GM21381 (cell line): ENCODE measurements around the gene GIT1.

Experiments used
- ATAC-seq: cut with Tn5 transposase; IDR thresholded peaks from one replicate; pipeline ENCODE4 v1.9.1; 2021; ENCODE audit warnings: mild to moderate bottlenecking, moderate library complexity; ENCODE audit not compliant: unreplicated experiment

The GIT1 gene, protein sequence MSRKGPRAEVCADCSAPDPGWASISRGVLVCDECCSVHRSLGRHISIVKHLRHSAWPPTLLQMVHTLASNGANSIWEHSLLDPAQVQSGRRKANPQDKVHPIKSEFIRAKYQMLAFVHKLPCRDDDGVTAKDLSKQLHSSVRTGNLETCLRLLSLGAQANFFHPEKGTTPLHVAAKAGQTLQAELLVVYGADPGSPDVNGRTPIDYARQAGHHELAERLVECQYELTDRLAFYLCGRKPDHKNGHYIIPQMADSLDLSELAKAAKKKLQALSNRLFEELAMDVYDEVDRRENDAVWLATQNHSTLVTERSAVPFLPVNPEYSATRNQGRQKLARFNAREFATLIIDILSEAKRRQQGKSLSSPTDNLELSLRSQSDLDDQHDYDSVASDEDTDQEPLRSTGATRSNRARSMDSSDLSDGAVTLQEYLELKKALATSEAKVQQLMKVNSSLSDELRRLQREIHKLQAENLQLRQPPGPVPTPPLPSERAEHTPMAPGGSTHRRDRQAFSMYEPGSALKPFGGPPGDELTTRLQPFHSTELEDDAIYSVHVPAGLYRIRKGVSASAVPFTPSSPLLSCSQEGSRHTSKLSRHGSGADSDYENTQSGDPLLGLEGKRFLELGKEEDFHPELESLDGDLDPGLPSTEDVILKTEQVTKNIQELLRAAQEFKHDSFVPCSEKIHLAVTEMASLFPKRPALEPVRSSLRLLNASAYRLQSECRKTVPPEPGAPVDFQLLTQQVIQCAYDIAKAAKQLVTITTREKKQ

DNA sequence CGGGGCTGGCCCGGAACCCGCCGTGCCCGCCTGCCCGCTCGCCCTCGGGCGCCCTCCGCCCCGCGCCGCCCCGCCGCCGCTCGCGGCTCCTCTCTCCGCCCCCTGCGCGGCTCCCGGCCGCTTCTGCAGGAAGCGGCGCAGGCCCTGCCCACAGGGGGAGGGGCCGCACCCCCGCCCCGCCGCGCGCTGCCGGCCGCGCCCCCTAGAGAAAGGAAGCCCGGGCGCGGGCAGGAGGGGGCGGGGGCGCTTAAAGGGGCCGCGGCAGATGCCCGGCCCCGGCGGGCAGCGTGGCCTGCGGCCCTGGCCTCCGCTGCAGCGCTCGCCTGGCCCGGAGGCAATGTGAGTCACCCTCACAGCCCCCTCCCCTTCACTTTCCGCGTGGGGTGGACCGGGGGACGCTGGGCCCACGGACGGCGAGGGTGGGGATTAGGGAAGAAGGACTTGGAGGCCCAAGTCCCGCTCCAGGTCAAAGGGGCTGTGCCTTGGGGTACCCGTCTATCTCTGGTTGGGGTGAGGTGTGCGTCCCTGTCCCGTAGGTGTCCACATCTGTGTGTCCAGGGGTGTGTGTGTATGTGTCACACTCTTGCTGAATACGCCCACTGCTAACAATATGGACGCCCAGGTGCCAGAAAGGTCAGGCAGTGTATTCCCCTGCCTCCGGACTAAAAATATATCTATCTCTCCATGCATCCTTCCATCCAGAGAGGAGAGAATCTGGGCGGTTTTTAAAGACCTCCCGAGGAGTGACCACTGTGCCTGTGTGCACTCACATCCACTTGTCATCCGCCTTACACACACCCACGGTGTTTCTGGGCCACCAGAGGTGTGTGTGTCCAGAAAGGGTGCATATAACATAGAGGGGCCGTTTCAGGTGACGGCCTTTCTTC lies at the start of gene GIT1:
Gene GIT1, minus strand, starts transcription at position 125 of the 887 bp plus-strand sequence. CDS start 270 bp downstream, outside the sequence.
- ATAC-seq = peak; percentile 54

DNA sequence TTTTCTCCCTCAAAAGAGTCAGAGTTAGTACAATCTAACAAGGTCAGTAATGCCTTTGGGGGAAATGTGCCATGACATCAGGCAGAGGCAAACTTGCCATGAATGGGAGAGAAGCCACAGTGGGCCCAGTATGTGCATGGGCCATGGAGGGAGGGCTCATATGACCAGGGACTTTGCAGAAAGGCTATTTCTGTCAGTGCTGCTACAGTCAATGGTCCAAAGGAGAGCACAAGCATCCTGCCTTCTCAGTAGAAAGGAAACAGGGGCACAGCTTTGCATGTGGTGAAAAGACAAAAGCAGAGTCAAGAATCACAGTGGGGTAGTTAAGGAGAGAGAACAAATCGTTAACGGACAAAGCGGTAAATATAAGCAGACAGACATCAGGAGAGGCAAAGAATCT lies 44.4 kb upstream of the GIT1 start:
- ATAC-seq = no peak

DNA sequence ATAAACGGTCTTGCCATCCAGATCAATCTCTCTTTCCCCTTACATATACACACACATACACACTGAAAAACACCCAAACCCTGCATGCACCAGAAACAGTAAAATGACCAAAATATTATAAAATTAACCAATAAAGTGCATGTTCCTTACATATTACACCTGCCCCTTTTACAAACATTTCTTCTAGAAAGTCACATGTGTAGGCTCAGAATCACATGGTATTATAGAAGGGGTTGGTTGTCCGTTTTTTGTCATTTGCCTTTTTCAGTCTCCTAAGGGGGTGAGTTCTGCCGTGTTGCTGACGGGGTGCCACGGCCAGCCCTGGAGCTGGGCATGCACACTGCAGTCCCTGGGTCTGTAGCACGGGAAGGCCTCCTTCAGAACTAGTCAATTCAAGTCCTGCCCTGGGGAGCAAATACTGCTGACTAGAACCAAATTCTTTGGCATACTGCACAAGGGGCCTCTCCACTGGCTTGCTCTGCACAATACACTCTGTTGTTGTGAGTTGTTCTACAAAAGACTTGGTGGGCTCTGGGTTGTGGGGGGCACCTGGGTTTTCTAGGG lies 41.3 kb upstream of the GIT1 start:
- no peak for ATAC-seq

DNA sequence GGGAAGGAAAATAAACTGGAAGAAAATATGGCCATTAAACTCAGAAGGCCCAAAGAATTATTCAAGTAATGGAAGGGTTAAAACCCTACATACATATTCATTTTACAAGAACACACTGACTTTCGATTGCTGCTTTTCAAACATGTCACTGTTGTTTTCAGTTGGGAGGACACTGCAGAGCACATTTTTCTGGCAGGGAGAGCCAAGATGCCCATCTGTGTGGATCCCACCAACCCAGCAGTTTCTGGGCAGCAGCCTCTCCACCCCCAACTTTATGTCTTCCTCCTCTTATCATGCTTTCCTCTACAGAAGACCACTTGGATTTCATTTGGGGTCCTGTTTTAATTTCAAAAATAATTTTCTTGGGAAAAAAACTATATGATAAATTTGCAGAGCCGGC lies 40.4 kb upstream of the GIT1 start:
- ATAC-seq = no peak

DNA sequence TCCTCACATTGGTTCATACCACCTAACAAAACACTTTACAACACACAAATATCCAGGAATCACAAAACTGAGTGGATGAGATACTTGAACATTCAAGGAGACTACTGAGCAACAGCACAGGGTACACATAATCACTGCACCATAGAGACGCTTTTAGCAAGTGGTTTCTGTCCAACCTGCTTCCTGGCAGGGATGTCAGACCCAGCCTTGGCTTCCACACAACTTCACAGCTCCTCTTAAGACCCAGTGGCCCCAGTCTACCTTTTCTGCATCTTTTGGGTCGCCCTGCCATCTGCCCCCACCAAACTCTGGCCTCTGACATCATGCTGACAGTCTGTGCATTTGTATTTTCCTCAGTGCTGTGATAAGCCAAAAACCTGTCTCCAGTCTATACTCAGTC lies 39.2 kb upstream of the GIT1 start:
- no peak for ATAC-seq

DNA sequence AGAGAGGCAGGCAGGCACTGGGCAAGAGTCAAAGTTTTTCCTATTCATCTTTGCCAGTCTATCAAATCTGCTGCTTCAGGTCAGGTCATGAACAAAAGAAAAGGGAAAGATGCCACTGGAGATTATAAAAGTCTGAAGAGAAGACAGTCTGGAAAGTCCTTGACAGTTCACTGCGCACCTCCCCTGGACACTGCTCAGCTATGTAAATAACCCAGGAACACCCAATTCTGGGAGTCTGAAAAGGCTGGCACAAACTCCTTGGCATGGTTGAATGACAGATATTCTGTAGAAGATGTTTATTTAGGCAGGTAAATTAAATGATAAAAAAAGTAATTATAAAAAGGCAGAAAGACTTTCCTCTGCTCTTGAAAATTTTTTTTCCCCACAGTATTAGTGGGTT lies 38.5 kb upstream of the GIT1 start:
- ATAC-seq = no peak

DNA sequence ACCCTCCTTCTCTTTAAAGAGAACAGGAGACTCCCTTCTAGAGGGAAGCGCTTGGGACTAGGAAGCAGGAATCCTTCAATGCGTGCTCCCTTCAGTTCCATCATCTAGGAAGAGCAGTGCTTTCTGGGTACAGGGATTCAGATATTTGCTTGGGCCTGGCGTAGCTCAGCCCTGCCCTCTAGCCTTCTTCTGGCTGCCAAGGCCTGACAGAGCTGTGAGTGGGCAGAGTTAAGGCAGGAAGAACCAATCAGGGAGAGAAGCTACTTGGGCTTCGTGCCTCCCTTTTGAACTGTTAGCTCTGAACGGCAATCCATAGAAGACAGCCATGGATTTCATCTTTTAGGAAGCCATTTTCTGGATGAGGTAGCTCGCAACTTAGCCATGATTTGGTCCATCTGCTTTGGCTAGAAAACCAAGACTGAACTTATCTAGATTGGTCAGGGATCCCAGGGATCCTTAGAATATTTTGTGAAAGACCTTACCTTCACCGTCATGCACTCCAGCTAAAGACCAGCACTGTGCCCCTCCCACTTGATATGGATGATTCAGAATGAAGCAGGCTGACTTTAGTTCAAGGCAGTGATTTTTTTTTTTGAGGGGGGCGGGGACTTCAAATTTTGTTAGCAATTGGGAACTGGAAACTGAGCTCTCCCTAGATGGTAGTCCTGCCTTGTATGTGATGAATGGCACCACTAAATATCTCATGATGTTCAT lies 35.7 kb upstream of the GIT1 start:
- ATAC-seq = no peak

DNA sequence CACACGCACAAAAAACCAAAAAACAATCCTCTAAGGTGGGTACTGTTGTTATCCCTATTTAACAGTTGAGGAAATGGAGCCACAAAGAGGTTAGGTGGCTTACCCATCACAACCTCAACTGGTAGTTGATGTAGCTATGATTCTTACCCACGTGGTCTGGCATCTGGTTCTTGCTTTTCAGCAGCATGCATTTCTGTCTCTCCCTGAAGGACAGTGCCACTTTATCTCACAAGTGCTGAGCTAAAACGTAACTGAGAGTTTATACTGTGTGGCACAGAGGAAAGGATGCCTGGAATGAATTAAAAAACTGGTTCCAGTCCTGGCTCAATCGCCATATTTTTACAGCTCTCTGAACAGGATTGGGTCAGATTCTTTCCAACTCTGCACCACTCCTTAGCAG lies 35.1 kb upstream of the GIT1 start:
- ATAC-seq = no peak

DNA sequence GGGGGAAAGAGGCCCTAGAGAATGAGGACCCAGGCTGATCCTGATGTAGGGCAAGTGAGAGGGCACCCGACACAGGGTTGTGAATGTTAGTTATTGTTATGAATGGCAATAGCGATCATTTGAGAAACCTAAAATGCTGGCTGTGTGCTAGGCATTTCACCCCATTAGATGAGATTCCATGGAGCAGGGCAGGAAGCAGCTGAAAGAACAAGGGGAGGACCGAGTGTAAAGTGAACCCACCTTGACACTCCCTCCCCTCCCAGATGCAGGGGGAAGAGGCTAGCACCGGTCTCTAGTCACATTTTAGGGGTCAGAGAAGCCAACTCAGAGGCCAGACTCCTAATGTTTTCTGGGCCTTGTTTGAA lies 33.8 kb upstream of the GIT1 start:
- no peak for ATAC-seq

DNA sequence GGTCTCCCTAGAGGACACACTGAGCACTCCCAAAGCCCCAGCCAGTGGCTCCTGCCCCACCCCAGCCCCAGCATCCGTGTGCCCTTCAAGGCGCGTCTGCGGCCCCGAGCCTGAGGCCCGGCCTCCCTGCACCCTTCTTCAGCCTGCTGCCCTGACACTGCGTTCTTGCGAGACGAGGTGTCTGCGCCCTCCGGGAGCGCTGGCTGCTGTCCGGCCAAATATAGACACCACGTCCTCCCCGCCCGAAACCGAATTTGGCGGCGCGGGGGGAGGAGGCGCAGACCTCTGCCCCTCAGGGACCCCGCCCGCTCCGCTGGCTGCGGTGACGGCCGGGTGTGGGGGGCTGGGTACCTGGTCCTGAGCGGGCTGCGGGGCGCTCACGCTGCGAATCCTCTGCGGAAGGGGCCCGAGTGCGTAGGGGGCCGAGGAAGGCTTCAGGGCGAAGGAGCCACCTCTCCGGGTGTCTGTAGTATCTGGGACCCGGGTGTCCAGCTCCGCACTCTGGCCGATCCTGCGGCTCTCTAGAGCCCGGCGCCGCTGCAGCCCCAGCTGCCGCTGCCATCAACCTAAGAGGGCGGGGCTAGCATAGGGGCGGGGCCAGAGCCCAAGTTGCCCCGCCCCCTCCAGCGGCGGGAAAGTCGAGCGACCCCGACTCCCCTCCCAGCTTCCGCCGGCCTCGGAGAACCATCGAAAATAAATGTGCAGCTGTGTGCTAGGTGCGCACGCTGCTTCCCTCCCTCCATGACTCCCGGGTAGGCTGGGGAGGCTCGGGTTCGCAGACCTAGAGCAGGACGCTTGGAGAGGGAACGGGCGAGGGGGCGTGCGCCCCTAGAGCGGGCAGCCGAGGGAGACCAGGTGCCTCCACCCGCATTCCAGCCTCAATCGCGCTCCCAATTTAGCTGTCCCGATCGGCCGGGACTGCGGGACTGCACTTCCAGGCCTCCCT lies 33.2 kb upstream of the GIT1 start, which contains the start of gene CORO6:
Gene CORO6, minus strand, starts transcription at position 576 of the 946 bp plus-strand sequence. CDS start 1,491 bp downstream, outside the sequence.
- no peak for ATAC-seq

DNA sequence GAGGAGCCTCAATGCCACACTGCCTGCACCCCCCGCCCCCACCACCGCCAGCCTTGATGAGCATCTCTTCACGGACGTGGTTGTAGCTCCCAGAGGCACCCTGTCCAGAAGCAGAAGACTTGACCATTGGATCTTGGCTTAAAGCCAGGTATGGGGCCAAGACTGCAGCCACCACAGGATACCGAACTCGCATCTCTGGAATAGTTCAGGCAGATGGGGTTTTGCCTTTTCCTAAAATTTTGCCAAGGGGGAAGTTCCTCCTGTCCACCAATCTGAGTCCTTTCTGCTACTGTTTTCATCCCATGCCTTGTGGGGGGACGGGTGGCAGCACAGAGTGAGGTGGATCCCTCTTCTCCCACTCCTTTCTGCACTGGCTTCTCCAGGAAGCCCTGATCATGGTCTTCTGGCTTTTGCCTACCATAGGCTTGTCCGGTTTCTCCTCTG lies 32.3 kb upstream of the GIT1 start:
- ATAC-seq = no peak

DNA sequence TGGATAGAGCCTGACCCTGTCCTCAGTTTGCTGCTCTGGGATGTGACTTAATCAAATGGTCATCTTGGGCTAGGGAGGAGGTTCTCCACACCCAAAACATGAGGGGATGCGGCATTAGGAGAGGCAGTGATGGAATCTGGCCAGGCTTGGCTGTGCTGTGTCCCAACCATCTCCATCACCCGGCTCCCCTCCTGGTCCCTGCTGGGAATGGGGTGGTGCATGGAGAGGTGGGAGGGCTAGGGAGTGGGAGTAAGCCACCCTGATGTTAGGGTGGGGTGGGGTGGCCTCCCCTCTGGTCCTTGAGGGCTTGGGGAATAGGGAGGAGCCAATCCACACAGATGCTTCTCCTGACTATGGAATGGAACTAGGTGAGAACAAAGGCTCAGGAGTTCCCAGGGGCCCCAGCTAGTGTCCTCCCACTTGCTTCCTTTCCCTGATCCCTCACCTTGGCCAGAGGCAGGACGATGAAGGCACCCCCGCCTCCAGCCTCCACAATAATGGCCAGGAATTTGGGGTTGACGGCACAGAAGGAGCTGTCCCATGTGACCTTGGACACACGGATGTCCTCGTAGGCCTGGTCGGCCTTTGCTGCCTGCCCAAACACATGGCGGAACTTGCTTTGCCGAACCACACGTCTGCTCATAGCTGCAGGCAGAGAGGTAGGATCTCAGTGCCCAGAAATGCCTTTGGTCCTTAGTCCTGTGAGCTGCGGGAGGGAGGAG lies 31.5 kb upstream of the GIT1 start:
- no peak for ATAC-seq

DNA sequence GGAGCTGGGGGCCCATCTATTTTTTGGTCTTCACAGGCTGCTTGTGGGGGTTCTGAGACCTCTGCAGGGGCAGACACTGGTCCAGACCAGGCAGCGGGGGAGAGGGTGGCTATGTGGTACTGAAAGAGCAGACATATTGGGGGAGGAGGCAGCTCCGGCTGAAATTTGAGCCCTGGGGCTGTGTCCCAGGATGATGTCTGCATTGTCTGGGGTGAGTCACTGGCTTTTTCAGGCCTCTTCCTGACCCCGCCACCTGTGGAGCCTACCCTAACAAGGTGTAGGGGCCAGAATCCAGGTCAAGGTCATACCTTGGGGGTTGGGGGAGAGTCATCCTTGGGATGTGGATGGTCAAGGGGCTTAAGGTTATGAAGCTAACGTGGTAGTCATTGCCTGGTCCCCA lies 30.8 kb upstream of the GIT1 start:
- no peak for ATAC-seq

DNA sequence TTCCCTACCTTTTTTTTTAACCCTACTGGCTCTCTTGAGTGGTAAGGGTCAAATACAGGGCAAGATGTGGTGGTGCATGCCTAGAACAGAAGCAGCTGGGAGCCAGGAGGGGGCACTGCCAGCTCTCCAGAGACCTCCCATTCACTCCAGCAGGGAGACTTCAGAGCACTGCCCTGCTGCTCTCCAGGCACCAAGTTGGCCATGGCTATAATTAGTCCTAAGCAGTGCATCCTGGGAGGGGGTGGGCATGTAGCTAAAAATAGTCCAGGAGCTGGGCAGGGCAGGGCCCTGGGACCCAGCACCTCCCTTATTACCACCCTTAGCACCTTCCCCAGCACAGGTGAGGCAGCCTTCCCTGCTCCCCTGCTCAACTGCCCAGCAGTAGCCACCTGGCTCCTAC lies 29.8 kb upstream of the GIT1 start:
- no peak for ATAC-seq

DNA sequence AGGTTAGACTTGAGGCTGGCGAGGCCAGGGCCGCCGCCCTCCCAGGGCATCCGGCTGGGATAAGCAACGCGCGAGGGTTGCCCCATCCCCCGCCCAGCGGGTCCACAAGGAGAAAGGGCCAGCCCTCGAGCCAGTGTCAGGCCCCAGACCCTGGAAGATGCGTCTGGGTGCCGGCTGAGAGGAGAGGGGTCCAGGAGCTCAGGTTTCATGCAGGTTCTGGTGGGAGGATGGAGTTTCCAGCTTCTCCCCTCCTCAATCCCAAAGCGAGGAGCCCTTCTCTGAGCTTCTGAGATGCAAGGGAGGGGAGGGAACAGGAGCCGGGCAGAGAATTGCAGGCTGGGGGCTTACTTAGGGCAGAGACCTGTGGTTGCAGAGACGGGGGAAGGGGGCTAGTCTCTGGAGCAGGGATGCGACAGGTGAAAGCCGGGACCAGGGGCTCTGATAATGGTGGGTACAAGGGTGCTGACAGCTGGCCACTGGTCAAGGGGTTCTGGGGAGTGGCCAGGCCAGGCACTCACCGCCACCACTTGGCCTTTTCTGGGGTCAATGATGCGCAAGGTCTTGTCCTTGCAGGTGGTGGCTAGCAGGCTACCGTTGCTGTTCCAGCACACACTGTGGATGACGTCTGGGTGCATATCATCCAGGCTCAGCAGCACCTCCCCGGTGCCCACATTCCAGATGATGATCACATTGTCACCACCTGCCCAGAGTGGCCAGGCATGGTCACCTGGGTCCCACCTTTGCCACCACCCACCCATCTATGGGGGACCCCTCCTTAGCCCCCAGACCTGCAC lies 29.0 kb upstream of the GIT1 start:
- ATAC-seq = no peak

DNA sequence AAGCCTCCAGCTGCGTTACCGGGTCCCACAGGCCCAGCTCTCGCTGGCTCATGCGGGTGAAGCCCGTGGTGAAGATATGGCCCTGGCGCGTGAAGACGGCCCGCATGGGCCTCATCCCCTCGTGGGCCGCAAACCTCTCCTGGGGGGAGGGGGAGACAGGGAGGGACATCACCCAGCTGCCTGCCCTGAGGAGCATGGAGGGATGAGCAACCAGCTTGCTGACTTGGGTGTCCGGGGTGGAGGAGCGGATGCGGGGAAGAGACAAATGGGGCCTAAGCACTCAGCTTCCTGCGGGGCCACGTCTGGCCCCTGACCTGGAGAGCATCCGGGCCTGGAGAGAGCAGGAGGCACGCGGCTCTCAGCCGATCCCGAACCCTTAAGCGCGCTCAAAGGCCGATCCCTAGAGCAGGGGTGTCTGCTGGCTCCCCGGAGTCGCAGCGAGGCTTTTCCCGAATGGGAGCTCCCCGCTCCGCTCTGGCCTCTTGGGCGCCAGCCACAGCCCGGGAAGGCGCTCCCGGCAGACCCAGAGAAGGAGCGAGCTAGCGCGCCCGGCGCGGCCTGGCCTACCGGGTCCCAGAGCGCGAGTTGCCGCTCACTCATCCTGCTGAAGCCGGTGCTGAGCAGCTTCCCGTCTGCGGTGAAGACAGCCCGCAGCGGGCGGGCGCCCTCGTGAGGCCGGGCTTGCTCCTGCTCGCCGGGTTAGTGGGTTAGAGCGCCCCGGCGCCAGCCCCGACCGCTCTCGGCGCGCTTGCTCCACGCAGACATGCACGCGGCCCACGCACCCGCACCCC lies 28.2 kb upstream of the GIT1 start:
- ATAC-seq = no peak

DNA sequence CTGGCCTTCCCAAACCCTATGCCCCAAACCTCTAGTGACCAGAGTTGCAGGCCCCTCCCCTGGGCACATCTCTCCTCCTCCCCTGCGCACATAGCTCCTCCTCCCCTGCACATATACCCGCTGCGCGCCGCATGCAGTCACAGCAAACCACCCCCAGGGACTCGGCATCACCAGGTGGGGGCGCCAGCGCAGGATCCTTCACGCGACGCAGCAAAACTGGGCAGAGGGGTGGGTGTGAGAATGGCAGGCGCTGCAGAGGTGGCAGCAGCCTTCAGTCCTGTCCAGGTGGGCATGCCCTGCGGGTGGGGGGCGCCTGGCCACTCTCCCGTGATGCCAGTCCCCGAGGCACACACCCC lies 27.7 kb upstream of the GIT1 start:
- no peak for ATAC-seq
